Right ventricle myocardium inferior (tissue), 1 donor: Measurements from ENCODE around the gene MAN1B1. TPM values are rescaled to one million over a fixed set of nuclear protein-coding genes. Genes with fewer than 3 reads are reported as not detected.
A peak's percentile ranks its signal among the peaks of the same experiment; 100 is the strongest.

Experiments used
- ATAC-seq: fragments of 200-7000 bp; cut with Tn5 transposase; one replicate; pipeline ENCODE4 v1.9.1; 2020; ENCODE audit warnings: mild to moderate bottlenecking, moderate library complexity
- DNase-seq: peaks from one replicate; pipeline ENCODE4 v3.0.0; 2021; ENCODE audit errors: missing footprints
- intact Hi-C: fragments of 100-400 bp; cut with DNase I; formaldehyde crosslinking; loops from one replicate; pipeline ENCODE4 v1.11.0; 2022
- long read RNA-seq: library from polyadenylated mRNA; unstranded; transcript quantifications from one replicate; pipeline ENCODE4 v2.0.0, GENCODE V29; 2021
- total RNA-seq: library from RNA; stranded (reverse); fragmentation: NEBNext Ultra II Directional; extraction: Animal tissue kit (Norgen Biotek cat#: 25700); gene quantifications from one replicate; pipeline ENCODE4 v1.2.1, GENCODE V29; 2021
- donor health status: DM: no; HTN: yes; CAD: no; lungs with severe emphysema.

The MAN1B1 gene
- total RNA-seq, result 20.4 TPM
- long read RNA-seq, transcript MAN1B1-202 (13 exons, 2,769 nt), result major isoform, 27 of 33 reads
- long read RNA-seq, partial matches to known transcripts, result 0 of 33 reads
- long read RNA-seq, other reads (novel, unspliced or antisense), result 5 of 33 reads

- peak; percentile 95 for ATAC-seq
- intact Hi-C loops, result no loop called here
- peak; percentile 100 for DNase-seq
Measured at GRCh38 chr9:137086531-137087408, at the start of gene MAN1B1. Gene MAN1B1, plus strand, starts transcription at chr9:137086985. Its CDS starts 15 bp downstream, at chr9:137087000.

GRCh38 chr9:137037035-137037434 is 49.8 kb upstream of the MAN1B1 start:
- DNase-seq, result no peak
- intact Hi-C loops, result no loop called here

GRCh38 chr9:137037483-137037882 is 49.3 kb upstream of the MAN1B1 start:
- intact Hi-C loops, result no loop called here
- no peak for ATAC-seq

More at GRCh38 chr9:137037035-137037434, 49.8 kb upstream of the MAN1B1 start:
- ATAC-seq, result no peak

GRCh38 chr9:137038916-137039315 is 47.9 kb upstream of the MAN1B1 start:
- intact Hi-C loops, result no loop called here
- DNase-seq (no peak), ATAC-seq (no peak)

More at GRCh38 chr9:137037483-137037882, 49.3 kb upstream of the MAN1B1 start:
- DNase-seq, result no peak

GRCh38 chr9:137039611-137040366 is 47.0 kb upstream of the MAN1B1 start:
- ATAC-seq (no peak), DNase-seq (no peak)
- intact Hi-C loops, result no loop called here

GRCh38 chr9:137040568-137040967 is 46.2 kb upstream of the MAN1B1 start:
- ATAC-seq (no peak), DNase-seq (no peak)
- intact Hi-C loops, result no loop called here

GRCh38 chr9:137041124-137041523 is 45.7 kb upstream of the MAN1B1 start:
- ATAC-seq (no peak), DNase-seq (no peak)
- intact Hi-C loops, result no loop called here

- intact Hi-C loops, result no loop called here
- DNase-seq, result no peak
- ATAC-seq, result no peak
Measured at GRCh38 chr9:137042751-137043727, 43.7 kb upstream of the MAN1B1 start.

GRCh38 chr9:137044037-137044436 is 42.7 kb upstream of the MAN1B1 start:
- no peak for DNase-seq
- intact Hi-C loops, result no loop called here
- no peak for ATAC-seq

GRCh38 chr9:137044502-137045177 is 42.1 kb upstream of the MAN1B1 start:
- ATAC-seq (no peak), DNase-seq (no peak)
- intact Hi-C loops, result no loop called here

GRCh38 chr9:137045294-137046087 is 41.3 kb upstream of the MAN1B1 start:
- no peak for DNase-seq
- ATAC-seq, result peak; percentile 16
- intact Hi-C loops, result loop anchor here (1.0 kb wide), 1 partner anchor 19 kb away; no protein-coding TSS in a partner anchor

GRCh38 chr9:137046088-137046787 is 40.5 kb upstream of the MAN1B1 start, which contains the start of gene NPDC1:
Gene NPDC1, minus strand, starts transcription at chr9:137046177. Its CDS starts 188 bp downstream, at chr9:137045989.
- peak; percentile 68 for ATAC-seq
- intact Hi-C loops, result loop anchor here (1.0 kb wide), 1 partner anchor 18 kb away; no protein-coding TSS in a partner anchor
- DNase-seq, result peak; percentile 88

GRCh38 chr9:137048655-137049543 is 37.9 kb upstream of the MAN1B1 start:
- ATAC-seq (no peak), DNase-seq (no peak)
- intact Hi-C loops, result no loop called here

- DNase-seq (no peak), ATAC-seq (no peak)
- intact Hi-C loops, result no loop called here
Measured at GRCh38 chr9:137049544-137050449, 37.0 kb upstream of the MAN1B1 start.
